Measurements from ENCODE around the gene TSHB. TPM values are rescaled to one million over a fixed set of nuclear protein-coding genes. Genes with fewer than 3 reads are reported as not detected.

Gene TSHB
- total and polyA plus RNA-seq, 4 experiments from 2014 or later = not detected

DNA sequence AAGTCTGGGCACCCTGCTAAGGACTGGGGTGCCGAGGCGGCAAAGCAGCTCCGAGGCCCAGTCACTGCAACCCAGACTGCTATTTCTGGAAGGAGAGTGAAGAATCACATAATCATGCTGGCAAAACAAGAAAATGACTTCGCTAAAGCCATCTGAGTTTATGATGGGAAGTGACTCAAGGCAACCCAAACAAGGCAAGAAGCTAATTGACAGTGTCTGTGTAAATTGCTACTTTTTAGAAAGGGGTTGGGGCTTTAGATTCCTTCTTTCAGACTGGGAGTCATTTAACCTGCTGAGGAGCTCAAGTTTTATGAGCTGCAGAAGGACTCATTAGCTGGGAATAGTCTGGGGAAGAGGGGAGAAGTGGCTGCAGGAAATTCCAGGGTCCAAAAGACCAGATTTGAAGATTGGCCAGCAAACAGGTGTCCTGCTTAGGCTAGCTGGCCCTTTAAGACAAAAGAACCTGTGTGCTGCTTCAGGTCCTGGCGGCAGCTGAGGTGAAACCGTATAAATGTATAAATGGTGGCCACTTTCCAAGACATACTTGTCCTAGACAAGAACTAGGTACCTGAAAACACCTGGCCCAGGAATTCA lies 28.1 kb downstream of the TSHB start:
- intact Hi-C loops (cut with micrococcal nuclease) = no loop called here
- ChIA-PET POLR2A (ENCODE audit: partially characterized antibody) (interaction anchor here (2.2 kb wide), 1 partner anchor 41 kb away, joined by 9 read pairs; no protein-coding TSS in a partner anchor), CTCF (ENCODE audit: partially characterized antibody) (interaction anchor here (0.9 to 2.6 kb wide), 5 partner anchors 8 to 78 kb away, joined by 3 to 16 read pairs (median 4); no protein-coding TSS in a partner anchor)
- Histone ChIP-seq H3K27ac (ENCODE audit: low read depth, low read length) (no peak overlapping the region), H3K4me1 (ENCODE audit: insufficient read depth, low read length) (peaks cover 20% of the 10 kb centered on the region), H3K4me3 (ENCODE audit: low read length in 2 of 2) (no peak overlapping the region), H3K36me3 (ENCODE audit: insufficient read depth, low read length) (no peaks in the 10 kb centered on the region), H3K27me3 (ENCODE audit: insufficient read depth, low read length) (no peaks in the 10 kb centered on the region), H3K9me3 (ENCODE audit: control insufficient read depth in 1 of 2, low read length in 2 of 2) (no peaks in the 10 kb centered on the region)
- no peak overlapping the region for H3K4me3 Mint-ChIP-seq
- peaks cover 8 to 11% of the 10 kb centered on the region in 2 donors for H3K36me3 Mint-ChIP-seq
- H3K9me3 Mint-ChIP-seq = no peaks in the 10 kb centered on the region
- peaks cover 17 to 25% (median 22%) of the 10 kb centered on the region in 4 donors for H3K4me1 Mint-ChIP-seq
- DNase-seq = no peak
- H3K27ac Mint-ChIP-seq = peak overlapping the region in 1 of 7 donors; percentile 43
- no peaks in the 10 kb centered on the region for H3K27me3 Mint-ChIP-seq

DNA sequence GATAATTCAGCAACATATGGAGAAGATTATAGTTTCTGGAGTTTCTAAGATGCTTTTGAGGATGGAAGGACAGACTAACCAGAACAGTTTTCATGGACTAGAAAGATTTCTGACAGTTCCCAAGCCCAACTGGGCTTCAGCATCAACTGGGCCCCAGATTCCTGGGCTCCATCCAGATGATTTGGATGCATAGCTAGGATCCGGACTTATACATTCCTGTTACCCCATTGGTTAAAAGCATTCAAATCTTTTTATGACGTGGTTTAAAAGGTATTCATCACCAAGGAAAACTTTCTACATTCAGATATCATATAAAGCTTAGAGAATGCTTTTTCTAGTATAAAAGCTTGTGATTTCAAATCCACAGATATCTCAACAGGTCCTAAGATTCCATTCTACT lies 29.7 kb downstream of the TSHB start:
- Histone ChIP-seq H3K9me3 (ENCODE audit: control insufficient read depth in 1 of 2, low read length in 2 of 2) (no peaks in the 10 kb centered on the region), H3K4me1 (ENCODE audit: insufficient read depth, low read length) (peaks cover 35% of the 10 kb centered on the region), H3K4me3 (ENCODE audit: low read length in 2 of 2) (no peak overlapping the region), H3K36me3 (ENCODE audit: insufficient read depth, low read length) (no peaks in the 10 kb centered on the region), H3K27ac (ENCODE audit: low read depth, low read length) (no peak overlapping the region), H3K27me3 (ENCODE audit: insufficient read depth, low read length) (no peaks in the 10 kb centered on the region)
- Mint-ChIP-seq H3K9me3 (peaks cover 0 to 4% (median 0%) of the 10 kb centered on the region in 8 donors), H3K4me3 (no peak overlapping the region), H3K36me3 (peaks cover 11 to 13% of the 10 kb centered on the region in 2 donors), H3K27me3 (no peaks in the 10 kb centered on the region), H3K4me1 (peaks cover 31 to 39% (median 36%) of the 10 kb centered on the region in 4 donors), H3K27ac (peak overlapping the region in 1 of 7 donors; percentile 4)
- POLR2A ChIA-PET (ENCODE audit: partially characterized antibody) = no interaction called here
- no peak for DNase-seq
- CTCF ChIA-PET (ENCODE audit: partially characterized antibody) = interaction anchor here (2.6 kb wide), 1 partner anchor 54 kb away, joined by 16 read pairs; no protein-coding TSS in a partner anchor
- intact Hi-C loops (cut with micrococcal nuclease) = no loop called here

- peak overlapping the region in 1 of 8 donors; percentile 48 for H3K4me3 Mint-ChIP-seq
- CTCF ChIA-PET (ENCODE audit: partially characterized antibody) = no interaction called here
- intact Hi-C loops (cut with micrococcal nuclease) = no loop called here
- Histone ChIP-seq H3K27ac (ENCODE audit: low read depth, low read length) (no peak overlapping the region), H3K4me1 (ENCODE audit: insufficient read depth, low read length) (peaks cover 44% of the 10 kb centered on the region), H3K9me3 (ENCODE audit: control insufficient read depth in 1 of 2, low read length in 2 of 2) (no peaks in the 10 kb centered on the region), H3K27me3 (ENCODE audit: insufficient read depth, low read length) (no peaks in the 10 kb centered on the region), H3K4me3 (ENCODE audit: low read length in 2 of 2) (no peak overlapping the region), H3K36me3 (ENCODE audit: insufficient read depth, low read length) (no peaks in the 10 kb centered on the region)
- peaks cover 35 to 50% (median 41%) of the 10 kb centered on the region in 4 donors for H3K4me1 Mint-ChIP-seq
- peak overlapping the region in 5 of 7 donors; percentile 53 to 100 (median 99) for H3K27ac Mint-ChIP-seq
- no peaks in the 10 kb centered on the region for H3K27me3 Mint-ChIP-seq
- H3K36me3 Mint-ChIP-seq = peaks cover 11% of the 10 kb centered on the region in 2 donors
- POLR2A ChIA-PET (ENCODE audit: partially characterized antibody) = no interaction called here
- DNase-seq = no peak
- H3K9me3 Mint-ChIP-seq = peaks cover 0 to 4% (median 0%) of the 10 kb centered on the region in 8 donors
Measured at GRCh38 chr1:115060501-115060900, 30.9 kb downstream of the TSHB start.

GRCh38 chr1:115062542-115063004 lies 32.9 kb downstream of the TSHB start:
- Histone ChIP-seq H3K27me3 (ENCODE audit: insufficient read depth, low read length) (no peaks in the 10 kb centered on the region), H3K4me1 (ENCODE audit: insufficient read depth, low read length) (peaks cover 44% of the 10 kb centered on the region), H3K9me3 (ENCODE audit: control insufficient read depth in 1 of 2, low read length in 2 of 2) (no peaks in the 10 kb centered on the region), H3K4me3 (ENCODE audit: low read length in 2 of 2) (peak overlapping the region in 1 of 2 donors; percentile 33), H3K36me3 (ENCODE audit: insufficient read depth, low read length) (no peaks in the 10 kb centered on the region), H3K27ac (ENCODE audit: low read depth, low read length) (peak overlapping the region; percentile 79)
- peak; percentile 95 to 99 (median 97) for DNase-seq
- Mint-ChIP-seq H3K4me1 (peaks cover 43 to 57% (median 49%) of the 10 kb centered on the region in 4 donors), H3K9me3 (peaks cover 0 to 4% (median 0%) of the 10 kb centered on the region in 8 donors), H3K36me3 (peaks cover 11% of the 10 kb centered on the region in 2 donors), H3K27ac (peak overlapping the region; percentile 98 to 100 (median 100)), H3K4me3 (peak overlapping the region; percentile 77 to 91 (median 84)), H3K27me3 (no peaks in the 10 kb centered on the region)
- intact Hi-C loops (cut with micrococcal nuclease) = loop anchor here (1.0 to 2.0 kb wide), 7 partner anchors 10 to 481 kb away; partner anchors contain the start of genes BCAS2, CSDE1, SIKE1 and TSPAN2
- CTCF ChIA-PET (ENCODE audit: partially characterized antibody) = interaction anchor here (1.5 to 2.2 kb wide), 2 partner anchors 9 kb away, joined by 3 to 9 read pairs; no protein-coding TSS in a partner anchor
- POLR2A ChIA-PET (ENCODE audit: partially characterized antibody) = interaction anchor here (1.0 to 6.7 kb wide), 5 partner anchors 9 to 305 kb away, joined by 3 to 66 read pairs (median 8); partner anchors contain the start of genes CSDE1 and TSPAN2

DNA sequence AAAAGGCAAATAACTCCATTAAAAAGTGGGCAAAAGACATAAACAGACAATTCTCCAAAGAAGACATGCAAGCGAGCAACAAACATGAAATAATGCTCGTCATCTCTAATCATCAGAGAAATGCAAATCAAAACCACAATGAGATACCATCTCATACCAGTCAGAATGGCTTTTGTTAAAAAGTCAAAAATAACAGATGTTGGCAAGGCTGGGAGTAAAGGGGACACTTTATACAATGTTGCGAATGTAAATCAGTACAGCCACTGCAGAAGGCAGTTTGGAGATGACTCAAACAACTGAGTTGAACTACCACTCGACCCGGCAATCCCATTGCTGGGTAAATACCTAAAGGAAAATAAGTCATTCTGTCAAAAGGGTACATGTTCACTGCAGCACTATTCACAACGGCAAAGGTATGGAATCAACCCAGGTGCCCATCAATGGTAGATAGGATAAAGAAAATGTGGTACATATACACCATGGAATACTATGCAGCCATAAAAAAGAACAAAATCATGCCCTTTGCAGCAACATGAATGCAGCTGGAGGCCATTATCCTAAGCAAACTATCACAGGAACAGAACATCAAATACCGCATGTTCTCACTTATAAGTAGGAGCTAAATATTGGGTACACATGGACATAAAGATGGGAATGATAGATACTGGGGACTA lies 33.7 kb downstream of the TSHB start:
- Mint-ChIP-seq H3K27ac (peak overlapping the region; percentile 98 to 100 (median 100)), H3K27me3 (no peaks in the 10 kb centered on the region), H3K36me3 (peaks cover 8 to 11% of the 10 kb centered on the region in 2 donors), H3K4me1 (peaks cover 43 to 57% (median 50%) of the 10 kb centered on the region in 4 donors), H3K4me3 (peak overlapping the region; percentile 77 to 91 (median 84)), H3K9me3 (peaks cover 0 to 4% (median 0%) of the 10 kb centered on the region in 8 donors)
- no peaks in the 10 kb centered on the region for H3K9me3 ChIP-seq (ENCODE audit: control insufficient read depth in 1 of 2, low read length in 2 of 2)
- ChIA-PET POLR2A (ENCODE audit: partially characterized antibody) (interaction anchor here (1.0 to 6.7 kb wide), 6 partner anchors 10 to 306 kb away, joined by 3 to 66 read pairs (median 6); partner anchors contain the start of genes CSDE1 and TSPAN2), CTCF (ENCODE audit: partially characterized antibody) (interaction anchor here (1.1 to 2.2 kb wide), 6 partner anchors 8 to 50 kb away, joined by 3 to 9 read pairs (median 4); no protein-coding TSS in a partner anchor)
- peak overlapping the region in 1 of 2 donors; percentile 33 for H3K4me3 ChIP-seq (ENCODE audit: low read length in 2 of 2)
- intact Hi-C loops (cut with micrococcal nuclease) = loop anchor here (1.0 to 2.0 kb wide), 3 partner anchors 36 to 307 kb away; partner anchors contain the start of genes CSDE1 and SIKE1
- H3K4me1 ChIP-seq (ENCODE audit: insufficient read depth, low read length) = peaks cover 44% of the 10 kb centered on the region
- no peaks in the 10 kb centered on the region for H3K36me3 ChIP-seq (ENCODE audit: insufficient read depth, low read length)
- peak; percentile 80 to 87 (median 83) for DNase-seq
- peak overlapping the region; percentile 79 for H3K27ac ChIP-seq (ENCODE audit: low read depth, low read length)
- no peaks in the 10 kb centered on the region for H3K27me3 ChIP-seq (ENCODE audit: insufficient read depth, low read length)

DNA sequence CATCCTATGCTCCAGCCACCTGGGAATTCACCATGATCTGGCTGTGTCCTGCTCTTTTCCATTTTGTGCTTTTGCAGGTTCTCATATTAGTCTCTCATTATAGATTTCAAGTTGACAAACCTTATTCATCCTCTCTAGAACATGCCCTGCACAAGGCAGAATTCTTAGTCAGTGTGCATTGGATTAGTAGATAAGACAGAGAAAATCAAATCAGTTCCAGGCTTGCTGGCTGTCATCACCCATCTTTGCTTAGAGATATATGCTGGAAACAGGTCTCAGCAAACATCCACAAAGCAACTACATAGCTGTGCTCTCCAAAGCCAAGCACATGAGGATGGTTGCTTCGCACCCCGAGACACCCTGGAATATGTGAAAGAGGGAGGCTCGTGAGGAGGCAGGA lies 34.8 kb downstream of the TSHB start:
- Histone ChIP-seq H3K36me3 (ENCODE audit: insufficient read depth, low read length) (no peaks in the 10 kb centered on the region), H3K27ac (ENCODE audit: low read depth, low read length) (no peak overlapping the region), H3K4me3 (ENCODE audit: low read length in 2 of 2) (no peak overlapping the region), H3K27me3 (ENCODE audit: insufficient read depth, low read length) (no peaks in the 10 kb centered on the region), H3K4me1 (ENCODE audit: insufficient read depth, low read length) (peaks cover 45% of the 10 kb centered on the region), H3K9me3 (ENCODE audit: control insufficient read depth in 1 of 2, low read length in 2 of 2) (no peaks in the 10 kb centered on the region)
- H3K4me3 Mint-ChIP-seq = peak overlapping the region in 4 of 8 donors; percentile 18 to 91 (median 46)
- POLR2A ChIA-PET (ENCODE audit: partially characterized antibody) = interaction anchor here (1.6 to 6.7 kb wide), 2 partner anchors 24 to 34 kb away, joined by 5 to 66 read pairs; partner anchors contain the start of gene TSPAN2
- H3K4me1 Mint-ChIP-seq = peaks cover 44 to 60% (median 52%) of the 10 kb centered on the region in 4 donors
- peak overlapping the region; percentile 98 to 100 (median 100) for H3K27ac Mint-ChIP-seq
- H3K36me3 Mint-ChIP-seq = peaks cover 0 to 8% of the 10 kb centered on the region in 2 donors
- DNase-seq = no peak
- CTCF ChIA-PET (ENCODE audit: partially characterized antibody) = interaction anchor here (1.0 to 2.8 kb wide), 8 partner anchors 7 to 49 kb away, joined by 3 to 12 read pairs (median 4); no protein-coding TSS in a partner anchor
- H3K9me3 Mint-ChIP-seq = peaks cover 0 to 4% (median 0%) of the 10 kb centered on the region in 8 donors
- H3K27me3 Mint-ChIP-seq = no peaks in the 10 kb centered on the region
- intact Hi-C loops (cut with micrococcal nuclease) = no loop called here

All from CD4-positive, alpha-beta memory T cell (primary cell).